ENCODE measurements around the gene WASHC3. TPM values are rescaled to one million over a fixed set of nuclear protein-coding genes. Genes with fewer than 3 reads are reported as not detected.
"Not testable (repeated sequence)": the region's sequence is repeated elsewhere in the genome, so short reads cannot be mapped to it uniquely, and the experiment has no call there.

Gene WASHC3
- total RNA-seq, 2 experiments from 2014 or later, result 46.7 to 58.6 TPM

DNA sequence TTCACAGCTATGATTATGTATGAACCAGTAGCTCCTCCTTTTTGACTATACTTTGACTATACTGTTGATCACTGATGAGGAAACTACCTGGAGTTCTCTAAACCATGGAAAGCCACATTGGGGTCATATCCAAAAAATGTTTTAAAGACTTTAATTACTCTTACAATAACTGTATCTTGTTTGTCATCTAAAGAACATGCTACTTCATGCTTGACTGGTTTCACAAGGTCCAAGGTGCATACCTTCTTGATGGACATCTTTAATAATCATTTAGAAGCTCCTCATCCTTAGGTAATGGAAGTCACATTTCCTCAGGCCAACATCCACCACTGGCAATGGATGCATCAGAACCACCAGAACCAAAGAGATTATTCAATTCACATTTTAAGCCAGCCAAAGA is 29.9 kb downstream of the WASHC3 start:
- ChIA-PET POLR2A (no interaction called here), CTCF (interaction anchor here (1.1 to 1.2 kb wide), 2 partner anchors 11 to 16 kb away, joined by 3 to 4 read pairs; no protein-coding TSS in a partner anchor)
- Mint-ChIP-seq H3K9me3 (no peaks in the 10 kb centered on the region), H3K4me1 (no peaks in the 10 kb centered on the region), H3K27me3 (no peaks in the 10 kb centered on the region), H3K36me3 (ENCODE audit: low read depth) (peaks cover 39% of the 10 kb centered on the region), H3K4me3 (no peak overlapping the region), H3K27ac (no peak overlapping the region)
- DNase-seq, result no peak

DNA sequence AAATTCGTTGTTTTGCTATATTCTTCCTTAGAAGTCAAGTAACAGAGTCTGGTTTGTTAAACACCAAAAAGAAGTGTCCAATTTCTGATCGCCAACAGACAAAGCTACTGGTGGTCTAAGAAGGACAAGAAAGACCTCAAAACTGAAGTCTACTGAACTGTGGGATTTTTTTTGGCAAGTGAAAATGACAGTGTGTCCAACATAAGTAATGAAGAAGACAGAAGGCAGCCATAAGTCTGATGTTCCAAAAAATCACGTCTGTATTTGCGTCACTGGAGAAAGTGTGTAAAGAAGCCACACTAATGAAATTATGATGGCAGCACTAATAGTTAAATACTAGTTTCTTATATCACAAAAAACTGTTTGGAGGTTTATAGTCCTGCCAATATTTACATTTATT is 32.6 kb downstream of the WASHC3 start:
- no peak overlapping the region for H3K4me3 Mint-ChIP-seq
- no peaks in the 10 kb centered on the region for H3K27me3 Mint-ChIP-seq
- no peak overlapping the region for H3K27ac Mint-ChIP-seq
- H3K9me3 Mint-ChIP-seq, result no peaks in the 10 kb centered on the region
- ChIA-PET POLR2A (no interaction called here), CTCF (no interaction called here)
- H3K36me3 Mint-ChIP-seq (ENCODE audit: low read depth), result peaks cover 25% of the 10 kb centered on the region
- DNase-seq, result no peak
- H3K4me1 Mint-ChIP-seq, result no peaks in the 10 kb centered on the region

DNA sequence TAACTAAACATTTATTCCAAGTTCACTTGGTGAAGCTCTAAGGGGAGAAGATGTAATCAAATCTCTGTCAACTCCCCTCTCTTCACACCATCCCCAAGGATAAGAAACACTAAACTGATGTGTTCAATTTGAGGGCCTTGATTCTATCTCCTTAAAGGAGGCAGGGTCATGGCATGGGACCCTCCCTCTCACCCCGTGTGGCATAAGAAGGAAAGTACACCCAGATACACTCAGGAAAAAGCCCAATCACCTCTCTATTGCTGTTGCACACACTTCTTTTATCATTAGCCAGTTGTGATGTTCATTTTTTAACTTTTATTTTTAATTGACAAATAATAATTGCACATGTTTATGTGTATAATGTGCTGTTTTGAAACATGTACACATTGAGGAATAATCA is 35.1 kb downstream of the WASHC3 start:
- no peak overlapping the region for H3K4me3 Mint-ChIP-seq
- H3K9me3 Mint-ChIP-seq, result no peaks in the 10 kb centered on the region
- POLR2A ChIA-PET, result no interaction called here
- peaks cover 27% of the 10 kb centered on the region for H3K36me3 Mint-ChIP-seq (ENCODE audit: low read depth)
- no peak for DNase-seq
- H3K27ac Mint-ChIP-seq, result no peak overlapping the region
- no peaks in the 10 kb centered on the region for H3K4me1 Mint-ChIP-seq
- CTCF ChIA-PET, result interaction anchor here (0.8 kb wide), 1 partner anchor 25 kb away, joined by 3 read pairs; no protein-coding TSS in a partner anchor
- no peaks in the 10 kb centered on the region for H3K27me3 Mint-ChIP-seq

DNA sequence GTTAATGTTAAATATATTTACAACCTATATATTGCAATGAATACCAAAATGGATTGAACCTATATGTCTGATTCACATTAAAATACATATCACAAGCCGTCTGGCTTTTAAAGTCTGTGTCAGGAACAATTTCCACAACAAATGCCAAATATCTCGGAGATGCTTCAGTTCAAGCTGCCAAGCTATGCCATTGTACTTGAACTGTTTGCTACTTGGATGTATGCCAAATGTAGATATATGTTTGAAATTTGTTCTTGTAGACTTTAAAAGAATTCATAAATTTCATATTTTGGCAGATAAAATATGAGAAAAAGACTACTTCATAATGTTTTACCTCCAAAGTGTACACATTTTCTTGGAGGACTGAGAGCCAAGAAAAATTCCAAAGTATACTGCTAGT is 37.0 kb downstream of the WASHC3 start:
- H3K9me3 Mint-ChIP-seq, result no peaks in the 10 kb centered on the region
- H3K36me3 Mint-ChIP-seq (ENCODE audit: low read depth), result peaks cover 38% of the 10 kb centered on the region
- ChIA-PET POLR2A (no interaction called here), CTCF (no interaction called here)
- H3K4me1 Mint-ChIP-seq, result no peaks in the 10 kb centered on the region
- H3K27ac Mint-ChIP-seq, result no peak overlapping the region
- no peaks in the 10 kb centered on the region for H3K27me3 Mint-ChIP-seq
- DNase-seq, result no peak
- no peak overlapping the region for H3K4me3 Mint-ChIP-seq

- CTCF ChIA-PET, result no interaction called here
- Mint-ChIP-seq H3K4me3 (no peak overlapping the region), H3K9me3 (no peaks in the 10 kb centered on the region), H3K27ac (no peak overlapping the region), H3K4me1 (no peaks in the 10 kb centered on the region), H3K36me3 (ENCODE audit: low read depth) (peaks cover 35% of the 10 kb centered on the region), H3K27me3 (no peaks in the 10 kb centered on the region)
- POLR2A ChIA-PET, result no interaction called here
- no peak for DNase-seq
Observed at GRCh38 chr12:102023343-102023930, 38.4 kb downstream of the WASHC3 start.

GRCh38 chr12:102022286-102022685 is 39.5 kb downstream of the WASHC3 start:
- no peaks in the 10 kb centered on the region for H3K4me1 Mint-ChIP-seq
- no peak overlapping the region for H3K4me3 Mint-ChIP-seq
- H3K36me3 Mint-ChIP-seq (ENCODE audit: low read depth), result peaks cover 41% of the 10 kb centered on the region
- H3K27ac Mint-ChIP-seq, result no peak overlapping the region
- no peak for DNase-seq
- H3K27me3 Mint-ChIP-seq, result no peaks in the 10 kb centered on the region
- ChIA-PET POLR2A (no interaction called here), CTCF (no interaction called here)
- H3K9me3 Mint-ChIP-seq, result no peaks in the 10 kb centered on the region

DNA sequence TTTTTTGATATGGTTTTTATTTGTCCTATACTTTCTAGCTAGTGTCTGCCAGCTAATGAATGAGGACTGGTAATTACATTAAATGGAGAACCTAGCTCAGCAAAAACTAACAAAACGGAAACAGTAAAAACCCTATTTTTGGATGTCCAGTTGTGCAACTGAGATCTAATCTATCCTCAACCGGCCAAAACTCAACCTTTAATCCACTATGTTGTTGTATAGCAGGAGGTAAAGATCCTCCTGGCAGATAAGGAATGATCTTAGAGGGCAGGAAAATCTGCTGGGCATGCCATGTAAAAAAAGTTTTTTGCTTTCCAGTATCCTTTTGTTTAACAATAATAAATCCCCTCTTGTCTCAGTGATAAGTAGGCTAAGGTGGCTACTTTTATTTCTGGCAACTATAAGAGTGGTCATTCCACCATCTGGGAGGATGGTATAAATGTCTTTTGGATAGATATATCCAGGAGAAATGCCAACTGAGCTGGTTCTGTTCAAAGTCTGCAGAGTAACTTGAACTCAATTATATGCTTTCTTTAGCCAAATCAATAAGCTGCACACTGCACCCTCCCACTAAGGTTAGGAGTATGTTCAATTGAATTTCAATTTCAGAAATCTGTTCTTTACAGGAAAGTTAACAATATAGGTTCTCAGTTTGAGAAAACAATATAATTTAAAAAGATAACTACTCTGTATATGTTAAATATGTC is 40.1 kb downstream of the WASHC3 start:
- Mint-ChIP-seq H3K4me3 (no peak overlapping the region), H3K9me3 (no peaks in the 10 kb centered on the region), H3K27ac (no peak overlapping the region), H3K27me3 (no peaks in the 10 kb centered on the region), H3K4me1 (no peaks in the 10 kb centered on the region), H3K36me3 (ENCODE audit: low read depth) (peaks cover 44% of the 10 kb centered on the region)
- ChIA-PET POLR2A (no interaction called here), CTCF (no interaction called here)
- DNase-seq, result no peak

- H3K27me3 Mint-ChIP-seq, DNase-seq, H3K9me3 Mint-ChIP-seq, CTCF ChIA-PET, H3K4me1 Mint-ChIP-seq, POLR2A ChIA-PET, H3K4me3 Mint-ChIP-seq, H3K27ac Mint-ChIP-seq: not testable (repeated sequence)
- peaks cover 37% of the 10 kb centered on the region for H3K36me3 Mint-ChIP-seq (ENCODE audit: low read depth)
Observed at GRCh38 chr12:102018607-102019006, 43.2 kb downstream of the WASHC3 start.

DNA sequence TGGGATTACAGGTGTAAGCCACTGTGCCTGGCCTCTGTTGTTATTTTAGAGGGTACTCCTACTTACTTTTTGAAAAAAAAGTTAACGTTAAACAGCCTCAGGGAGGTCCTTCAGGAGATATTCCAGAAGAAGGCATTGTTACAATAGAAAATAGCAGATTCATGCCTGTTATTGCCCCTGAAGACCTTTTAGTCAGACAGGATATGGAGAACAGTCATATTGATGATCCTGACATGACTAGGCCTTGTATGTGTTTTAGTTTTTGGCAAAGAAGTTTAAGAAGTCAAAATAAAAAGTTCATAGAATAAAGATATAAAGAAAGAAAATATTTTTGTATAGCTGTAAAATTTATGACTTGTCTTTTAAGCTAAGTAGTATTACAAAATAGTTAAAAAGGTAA is 45.3 kb downstream of the WASHC3 start:
- H3K36me3 Mint-ChIP-seq (ENCODE audit: low read depth), result peaks cover 38% of the 10 kb centered on the region
- no peaks in the 10 kb centered on the region for H3K9me3 Mint-ChIP-seq

DNA sequence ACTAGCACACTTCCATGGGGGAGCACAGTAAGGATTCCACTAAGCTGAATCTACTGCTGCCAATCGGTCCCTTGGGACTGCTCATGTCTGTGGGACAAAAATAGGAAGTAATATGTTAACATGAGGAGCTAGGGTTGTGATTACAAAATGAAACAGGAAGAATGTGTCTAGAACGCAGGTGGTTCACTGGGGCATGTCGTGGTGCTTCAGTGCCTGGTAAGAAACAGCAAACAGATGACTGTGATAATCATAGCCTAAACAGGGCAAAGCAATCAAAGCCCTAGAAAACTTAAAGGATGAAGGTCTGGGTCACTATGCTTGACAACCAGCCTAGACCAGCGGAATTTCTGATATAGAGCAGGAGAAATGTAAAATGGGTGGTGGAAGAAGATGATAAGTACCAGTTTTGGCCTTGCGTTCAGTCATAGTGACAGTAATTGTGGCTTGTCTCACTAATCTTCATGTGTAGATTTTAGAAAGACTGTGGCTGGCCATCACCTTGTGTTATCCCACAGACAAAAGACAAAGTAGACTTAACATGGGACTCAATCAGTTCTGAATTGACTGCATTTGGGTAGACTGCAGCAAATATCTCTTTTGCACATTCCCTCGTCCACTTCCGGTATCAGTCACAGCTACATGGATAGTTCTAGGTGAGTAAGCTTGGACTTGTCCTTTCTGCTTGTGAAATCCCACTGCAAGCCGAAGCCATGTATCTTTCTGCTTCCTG is 51.4 kb downstream of the WASHC3 start:
- ChIA-PET POLR2A (no interaction called here), CTCF (no interaction called here)
- H3K27ac Mint-ChIP-seq, result no peak overlapping the region
- H3K36me3 Mint-ChIP-seq (ENCODE audit: low read depth), result peaks cover 30% of the 10 kb centered on the region
- peaks cover 2% of the 10 kb centered on the region for H3K9me3 Mint-ChIP-seq
- H3K4me3 Mint-ChIP-seq, result no peak overlapping the region
- no peaks in the 10 kb centered on the region for H3K27me3 Mint-ChIP-seq
- no peaks in the 10 kb centered on the region for H3K4me1 Mint-ChIP-seq
- no peak for DNase-seq

More for the DNA sequence above, 45.3 kb downstream of the WASHC3 start:
- Mint-ChIP-seq H3K27me3 (no peaks in the 10 kb centered on the region), H3K4me1 (no peaks in the 10 kb centered on the region), H3K4me3 (no peak overlapping the region), H3K27ac (no peak overlapping the region)
- DNase-seq, result no peak
- CTCF ChIA-PET, result interaction anchor here (0.6 to 1.5 kb wide), 5 partner anchors 11 to 1894 kb away, joined by 3 to 4 read pairs (median 3); no protein-coding TSS in a partner anchor
- POLR2A ChIA-PET, result interaction anchor here (0.6 kb wide), 1 partner anchor 474 kb away, joined by 4 read pairs; no protein-coding TSS in a partner anchor

GRCh38 chr12:102009796-102010195 is 52.0 kb downstream of the WASHC3 start:
- H3K4me3 Mint-ChIP-seq, result no peak overlapping the region
- ChIA-PET CTCF (no interaction called here), POLR2A (no interaction called here)
- H3K4me1 Mint-ChIP-seq, result no peaks in the 10 kb centered on the region
- no peaks in the 10 kb centered on the region for H3K27me3 Mint-ChIP-seq
- H3K27ac Mint-ChIP-seq, result no peak overlapping the region
- H3K9me3 Mint-ChIP-seq, result peaks cover 2% of the 10 kb centered on the region
- no peak for DNase-seq
- H3K36me3 Mint-ChIP-seq (ENCODE audit: low read depth), result peaks cover 30% of the 10 kb centered on the region

GRCh38 chr12:102008615-102009126 is 53.1 kb downstream of the WASHC3 start:
- Mint-ChIP-seq H3K27ac (no peak overlapping the region), H3K4me3 (no peak overlapping the region), H3K27me3 (no peaks in the 10 kb centered on the region)

DNA sequence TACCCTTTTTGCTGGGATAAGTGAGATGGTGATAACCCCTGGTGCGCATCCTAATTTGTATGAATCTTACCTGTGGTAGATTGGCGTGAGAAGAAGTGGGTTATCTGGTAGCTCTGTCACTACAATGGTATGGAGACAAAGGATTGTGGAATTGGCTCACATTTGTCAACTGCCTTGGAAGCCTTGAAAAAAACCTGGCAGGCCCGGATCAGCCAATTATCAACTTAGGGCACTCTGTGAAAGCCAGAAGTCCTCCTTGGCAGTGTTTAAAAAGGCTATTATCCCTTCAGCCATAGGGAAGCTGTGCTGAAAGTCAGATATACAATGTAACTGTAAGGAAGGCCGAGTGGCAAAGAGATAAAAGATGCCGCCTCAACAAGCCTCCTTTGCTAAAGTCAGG is 56.5 kb downstream of the WASHC3 start:
- no peak for DNase-seq
- H3K4me1 Mint-ChIP-seq, result no peaks in the 10 kb centered on the region
- peaks cover 11% of the 10 kb centered on the region for H3K36me3 Mint-ChIP-seq (ENCODE audit: low read depth)
- POLR2A ChIA-PET, result no interaction called here
- H3K27me3 Mint-ChIP-seq, result no peaks in the 10 kb centered on the region
- no peak overlapping the region for H3K4me3 Mint-ChIP-seq
- H3K9me3 Mint-ChIP-seq, result peaks cover 3% of the 10 kb centered on the region
- CTCF ChIA-PET, result interaction anchor here (0.8 to 1.5 kb wide), 3 partner anchors 10 to 479 kb away, joined by 3 read pairs; no protein-coding TSS in a partner anchor
- no peak overlapping the region for H3K27ac Mint-ChIP-seq

More at GRCh38 chr12:102008615-102009126, 53.1 kb downstream of the WASHC3 start:
- Mint-ChIP-seq H3K9me3 (peaks cover 2% of the 10 kb centered on the region), H3K4me1 (no peaks in the 10 kb centered on the region), H3K36me3 (ENCODE audit: low read depth) (peaks cover 30% of the 10 kb centered on the region)
- ChIA-PET CTCF (interaction anchor here (1.0 kb wide), 1 partner anchor 44 kb away, joined by 3 read pairs; no protein-coding TSS in a partner anchor), POLR2A (no interaction called here)
- no peak for DNase-seq

Data from activated CD4-positive, alpha-beta T cell treated with anti-CD3 and anti-CD28 coated beads, Interleukin-2, amount 10 ng/mL, durations not matched to agents 7 days and 5 days (primary cell).